OCI-LY3 (cell line): ENCODE results near the gene EGFLAM.

Experiments used
- CTCF ChIP-seq: fragments of 200-600, 300-600 bp; sonication (generic); IDR thresholded peaks from 2 replicates; pipeline ENCODE4 v1.5.1; 2014; ENCODE audit warnings: antibody characterized with exemption, low read length, low read depth
- EZH2phosphoT487 ChIP-seq: fragments of 200-600 bp; shearing (Covaris generic); IDR thresholded peaks from 2 replicates; pipeline ENCODE4 v1.6.1; 2018; ENCODE audit warnings: antibody characterized with exemption, mixed run types, low read depth

GRCh38 chr5:38458174-38458573, 199.8 kb downstream of the EGFLAM start:
- TF ChIP-seq CTCF = no peak
- no peak for TF ChIP-seq EZH2phosphoT487
